IPS DF 6.9 (cell line): Measurements from ENCODE around the gene ZNF267.
"Not testable (repeated sequence)": the region's sequence is repeated elsewhere in the genome, so short reads cannot be mapped to it uniquely, and the experiment has no call there.

Experiments
- DNase-seq: peaks from one replicate; pipeline ENCODE4 v3.0.0-alpha.2; 2013; ENCODE audit warnings: low read depth, low spot score
- H3K27ac ChIP-seq: one replicate; pipeline ENCODE4 v1.5.1; 2013; ENCODE audit warnings: low read length, control low read depth
- H3K27me3 ChIP-seq: 2 replicates; pipeline ENCODE4 v1.6.1; 2013; ENCODE audit warnings: mild to moderate bottlenecking, low read length; ENCODE audit not compliant: control insufficient read depth, insufficient read depth
- H3K36me3 ChIP-seq: 2 replicates; pipeline ENCODE4 v1.6.1; 2013; ENCODE audit warnings: low read length; ENCODE audit not compliant: control insufficient read depth, insufficient read depth
- H3K4me1 ChIP-seq: 2 replicates; pipeline ENCODE4 v1.6.1; 2013; ENCODE audit warnings: low read length; ENCODE audit not compliant: control insufficient read depth, insufficient read depth
- H3K4me3 ChIP-seq: 2 replicates; pipeline ENCODE4 v1.5.1; 2013; ENCODE audit warnings: mild to moderate bottlenecking, low read length
- H3K9me3 ChIP-seq: 2 replicates; pipeline ENCODE4 v1.6.1; 2013; ENCODE audit warnings: low read length, inconsistent platforms; ENCODE audit not compliant: control insufficient read depth, insufficient read depth
- WGBS: extraction: QIAGEN DNeasy Blood & Tissue Kit; methylation state at CpG from one replicate; pipeline ENCODE4 v1.1.7; 2013; ENCODE audit warnings: mixed read lengths, missing lambda C conversion rate; ENCODE audit not compliant: insufficient read length, insufficient coverage; 5-methylcytosine and 5-hydroxymethylcytosine counted together

ZNF267 gene

GRCh38 chr16:31920373-31920772, 46.8 kb downstream of the ZNF267 start:
- WGBS = no CpG with 5 or more reads among the region's 2 CpGs
- H3K9me3 ChIP-seq = peaks cover 5% of the 10 kb centered on the region
- H3K27ac ChIP-seq = no peak overlapping the region
- H3K4me3 ChIP-seq = no peak overlapping the region
- DNase-seq = no peak
- H3K27me3 ChIP-seq = no peaks in the 10 kb centered on the region
- peaks cover 3% of the 10 kb centered on the region; the same call in 1 of the 2 replicates for H3K36me3 ChIP-seq
- no peaks in the 10 kb centered on the region for H3K4me1 ChIP-seq

GRCh38 chr16:31951806-31952205, 78.2 kb downstream of the ZNF267 start:
- not testable (repeated sequence) for H3K4me3 ChIP-seq, H3K27me3 ChIP-seq, H3K36me3 ChIP-seq, H3K9me3 ChIP-seq, H3K4me1 ChIP-seq, H3K27ac ChIP-seq, DNase-seq
- no CpG with 5 or more reads among the region's 1 CpG for WGBS

GRCh38 chr16:31952206-31952605, 78.6 kb downstream of the ZNF267 start:
- H3K27ac ChIP-seq, H3K36me3 ChIP-seq, H3K4me1 ChIP-seq, H3K27me3 ChIP-seq, H3K9me3 ChIP-seq, H3K4me3 ChIP-seq, DNase-seq: not testable (repeated sequence)
- no CpG with 5 or more reads among the region's 3 CpGs for WGBS

- not testable (repeated sequence) for H3K4me1 ChIP-seq, H3K4me3 ChIP-seq, H3K9me3 ChIP-seq, DNase-seq, H3K27me3 ChIP-seq, H3K36me3 ChIP-seq, H3K27ac ChIP-seq
- no CpG with 5 or more reads among the region's 8 CpGs for WGBS
Measured at GRCh38 chr16:31956221-31956620, 82.6 kb downstream of the ZNF267 start.

GRCh38 chr16:31960186-31960910, 86.7 kb downstream of the ZNF267 start:
- 100% methylated on average over 5 of the region's 22 CpGs for WGBS
- H3K9me3 ChIP-seq, H3K4me3 ChIP-seq, H3K36me3 ChIP-seq, H3K27ac ChIP-seq, H3K27me3 ChIP-seq, H3K4me1 ChIP-seq, DNase-seq: not testable (repeated sequence)
